ENCODE data around the gene ARHGEF33. TPM values are rescaled to one million over a fixed set of nuclear protein-coding genes. Genes with fewer than 3 reads are reported as not detected.

ARHGEF33 gene
- total RNA-seq, 1 experiment from 2014 or later = 0.30 TPM

DNA sequence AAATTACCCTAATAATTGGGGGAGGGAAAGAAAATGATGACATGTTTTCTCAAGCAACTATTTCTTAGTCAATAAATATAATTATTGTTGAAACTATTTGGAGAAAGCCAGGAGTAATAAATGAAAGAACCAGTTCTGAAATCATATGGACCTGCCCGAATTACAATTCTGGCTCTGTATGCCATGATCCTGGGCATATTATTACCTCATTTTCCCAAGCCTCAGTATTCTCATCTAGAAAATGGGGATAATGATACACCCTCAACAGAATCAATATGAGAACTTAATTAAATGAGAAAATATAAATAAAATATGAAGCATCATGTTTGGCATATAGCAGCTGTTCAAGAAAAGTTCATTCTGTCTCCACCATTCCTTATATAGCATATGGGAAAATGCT is 22.9 kb downstream of the ARHGEF33 start:
- Histone ChIP-seq H3K27ac (ENCODE audit: low read depth, low read length) (no peak overlapping the region), H3K4me1 (ENCODE audit: control insufficient read depth in 1 of 2, insufficient read depth in 2 of 2, low read length in 2 of 2) (peaks cover 0 to 4% of the 10 kb centered on the region in 2 experiments; a peak in 1 of 4 replicates), H3K4me3 (replicated peaks in 1 of 2; ENCODE audit: low read depth in 1 of 2, low read length in 2 of 2) (no peak overlapping the region), H4K20me1 (ENCODE audit: insufficient read depth) (no peaks in the 10 kb centered on the region), H3K4me2 (ENCODE audit: low read length) (no peak overlapping the region), H3K9me2 (ENCODE audit: insufficient read depth) (no peaks in the 10 kb centered on the region), H3K79me2 (ENCODE audit: insufficient read depth, low read length) (no peaks in the 10 kb centered on the region), H3K9ac (ENCODE audit: low read length) (no peak overlapping the region), H3K9me3 (ENCODE audit: control insufficient read depth in 1 of 2, insufficient read depth in 1 of 2, low read depth in 1 of 2, low read length in 2 of 2) (no peaks in the 10 kb centered on the region), H2AFZ (ENCODE audit: low read depth, low read length, poor library complexity, severe bottlenecking) (no peak overlapping the region), H3K27me3 (ENCODE audit: insufficient read depth, low read length) (no peaks in the 10 kb centered on the region), H3K36me3 (ENCODE audit: control insufficient read depth in 1 of 2, insufficient read depth in 2 of 2, low read length in 2 of 2) (no peaks in the 10 kb centered on the region)
- no peak for TF ChIP-seq ELF1 (IDR thresholded peaks at IDR 0.05; ENCODE audit: borderline replicate concordance, low read depth)
- TF ChIP-seq CTCF (IDR thresholded peaks at IDR 0.05 in 2 of 3, conservative IDR thresholded peaks at IDR 0.05 in 1 of 3; ENCODE audit: borderline replicate concordance in 1 of 3, insufficient read depth in 1 of 3, low read depth in 2 of 3, low read length in 2 of 3) = no peak
- TF ChIP-seq ZBTB33 (IDR thresholded peaks at IDR 0.05; ENCODE audit: extremely low read depth, insufficient replicate concordance, low read length) = no peak
- TF ChIP-seq ZFX (IDR thresholded peaks at IDR 0.05) = no peak
- TF ChIP-seq JUND (IDR thresholded peaks at IDR 0.05) = no peak
- TF ChIP-seq POLR2A (IDR thresholded peaks at IDR 0.05; ENCODE audit: borderline replicate concordance, extremely low read depth, insufficient read depth, insufficient read length) = no peak
- no peak for TF ChIP-seq TCF7L2 (IDR thresholded peaks at IDR 0.05; ENCODE audit: borderline replicate concordance, extremely low read depth, insufficient read depth, insufficient read length)
- TF ChIP-seq, protein P1, sequence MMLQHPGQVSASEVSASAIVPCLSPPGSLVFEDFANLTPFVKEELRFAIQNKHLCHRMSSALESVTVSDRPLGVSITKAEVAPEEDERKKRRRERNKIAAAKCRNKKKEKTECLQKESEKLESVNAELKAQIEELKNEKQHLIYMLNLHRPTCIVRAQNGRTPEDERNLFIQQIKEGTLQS (IDR thresholded peaks at IDR 0.05) = no peak
- TF ChIP-seq CEBPB (IDR thresholded peaks at IDR 0.05; ENCODE audit: low read depth) = no peak
- TF ChIP-seq YY1 (IDR thresholded peaks at IDR 0.05; ENCODE audit: extremely low read depth, insufficient replicate concordance, low read depth, low read length) = no peak
- TF ChIP-seq CBX3 (IDR thresholded peaks at IDR 0.05; ENCODE audit: low read depth) = no peak
- no peak for TF ChIP-seq SP1 (IDR thresholded peaks at IDR 0.05; ENCODE audit: low read depth)
- no peak for TF ChIP-seq EZH2phosphoT487 (IDR thresholded peaks at IDR 0.05; ENCODE audit: borderline replicate concordance)
- TF ChIP-seq, protein P2, sequence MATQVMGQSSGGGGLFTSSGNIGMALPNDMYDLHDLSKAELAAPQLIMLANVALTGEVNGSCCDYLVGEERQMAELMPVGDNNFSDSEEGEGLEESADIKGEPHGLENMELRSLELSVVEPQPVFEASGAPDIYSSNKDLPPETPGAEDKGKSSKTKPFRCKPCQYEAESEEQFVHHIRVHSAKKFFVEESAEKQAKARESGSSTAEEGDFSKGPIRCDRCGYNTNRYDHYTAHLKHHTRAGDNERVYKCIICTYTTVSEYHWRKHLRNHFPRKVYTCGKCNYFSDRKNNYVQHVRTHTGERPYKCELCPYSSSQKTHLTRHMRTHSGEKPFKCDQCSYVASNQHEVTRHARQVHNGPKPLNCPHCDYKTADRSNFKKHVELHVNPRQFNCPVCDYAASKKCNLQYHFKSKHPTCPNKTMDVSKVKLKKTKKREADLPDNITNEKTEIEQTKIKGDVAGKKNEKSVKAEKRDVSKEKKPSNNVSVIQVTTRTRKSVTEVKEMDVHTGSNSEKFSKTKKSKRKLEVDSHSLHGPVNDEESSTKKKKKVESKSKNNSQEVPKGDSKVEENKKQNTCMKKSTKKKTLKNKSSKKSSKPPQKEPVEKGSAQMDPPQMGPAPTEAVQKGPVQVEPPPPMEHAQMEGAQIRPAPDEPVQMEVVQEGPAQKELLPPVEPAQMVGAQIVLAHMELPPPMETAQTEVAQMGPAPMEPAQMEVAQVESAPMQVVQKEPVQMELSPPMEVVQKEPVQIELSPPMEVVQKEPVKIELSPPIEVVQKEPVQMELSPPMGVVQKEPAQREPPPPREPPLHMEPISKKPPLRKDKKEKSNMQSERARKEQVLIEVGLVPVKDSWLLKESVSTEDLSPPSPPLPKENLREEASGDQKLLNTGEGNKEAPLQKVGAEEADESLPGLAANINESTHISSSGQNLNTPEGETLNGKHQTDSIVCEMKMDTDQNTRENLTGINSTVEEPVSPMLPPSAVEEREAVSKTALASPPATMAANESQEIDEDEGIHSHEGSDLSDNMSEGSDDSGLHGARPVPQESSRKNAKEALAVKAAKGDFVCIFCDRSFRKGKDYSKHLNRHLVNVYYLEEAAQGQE (IDR thresholded peaks at IDR 0.05; ENCODE audit: low read depth) = no peak
- no peak for TF ChIP-seq ZNF274 (IDR thresholded peaks at IDR 0.05; ENCODE audit: low read depth, low read length)
- intact Hi-C loops (cut with micrococcal nuclease) = no loop called here
- ATAC-seq = no peak
- ChIA-PET CTCF (no interaction called here), RAD21 (ENCODE audit: low non-redundant PET in 1 of 2, low total read pairs in 2 of 2, uncharacterized antibody in 2 of 2, unreplicated experiment in 2 of 2) (no interaction called here), POLR2A (no interaction called here)
- no peak for DNase-seq (ENCODE audit: low read depth, low spot score)
- BruUV-seq (replicated peaks) = no TSS peak

Measured in HCT116 (cell line).